GM21381 (cell line): ENCODE measurements around the gene TCAF1.

ENCODE experiments used
- ATAC-seq: cut with Tn5 transposase; IDR thresholded peaks from one replicate; pipeline ENCODE4 v1.9.1; 2021; ENCODE audit warnings: mild to moderate bottlenecking, moderate library complexity; ENCODE audit not compliant: unreplicated experiment

TCAF1 gene, protein sequence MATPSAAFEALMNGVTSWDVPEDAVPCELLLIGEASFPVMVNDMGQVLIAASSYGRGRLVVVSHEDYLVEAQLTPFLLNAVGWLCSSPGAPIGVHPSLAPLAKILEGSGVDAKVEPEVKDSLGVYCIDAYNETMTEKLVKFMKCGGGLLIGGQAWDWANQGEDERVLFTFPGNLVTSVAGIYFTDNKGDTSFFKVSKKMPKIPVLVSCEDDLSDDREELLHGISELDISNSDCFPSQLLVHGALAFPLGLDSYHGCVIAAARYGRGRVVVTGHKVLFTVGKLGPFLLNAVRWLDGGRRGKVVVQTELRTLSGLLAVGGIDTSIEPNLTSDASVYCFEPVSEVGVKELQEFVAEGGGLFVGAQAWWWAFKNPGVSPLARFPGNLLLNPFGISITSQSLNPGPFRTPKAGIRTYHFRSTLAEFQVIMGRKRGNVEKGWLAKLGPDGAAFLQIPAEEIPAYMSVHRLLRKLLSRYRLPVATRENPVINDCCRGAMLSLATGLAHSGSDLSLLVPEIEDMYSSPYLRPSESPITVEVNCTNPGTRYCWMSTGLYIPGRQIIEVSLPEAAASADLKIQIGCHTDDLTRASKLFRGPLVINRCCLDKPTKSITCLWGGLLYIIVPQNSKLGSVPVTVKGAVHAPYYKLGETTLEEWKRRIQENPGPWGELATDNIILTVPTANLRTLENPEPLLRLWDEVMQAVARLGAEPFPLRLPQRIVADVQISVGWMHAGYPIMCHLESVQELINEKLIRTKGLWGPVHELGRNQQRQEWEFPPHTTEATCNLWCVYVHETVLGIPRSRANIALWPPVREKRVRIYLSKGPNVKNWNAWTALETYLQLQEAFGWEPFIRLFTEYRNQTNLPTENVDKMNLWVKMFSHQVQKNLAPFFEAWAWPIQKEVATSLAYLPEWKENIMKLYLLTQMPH

GRCh38 chr7:143901668-143902331 is at the start of gene TCAF1:
Gene TCAF1 (minus strand): TSS chr7:143902176. CDS start chr7:143876608, 25,568 bp downstream.
- ATAC-seq, result peak; percentile 93

DNA sequence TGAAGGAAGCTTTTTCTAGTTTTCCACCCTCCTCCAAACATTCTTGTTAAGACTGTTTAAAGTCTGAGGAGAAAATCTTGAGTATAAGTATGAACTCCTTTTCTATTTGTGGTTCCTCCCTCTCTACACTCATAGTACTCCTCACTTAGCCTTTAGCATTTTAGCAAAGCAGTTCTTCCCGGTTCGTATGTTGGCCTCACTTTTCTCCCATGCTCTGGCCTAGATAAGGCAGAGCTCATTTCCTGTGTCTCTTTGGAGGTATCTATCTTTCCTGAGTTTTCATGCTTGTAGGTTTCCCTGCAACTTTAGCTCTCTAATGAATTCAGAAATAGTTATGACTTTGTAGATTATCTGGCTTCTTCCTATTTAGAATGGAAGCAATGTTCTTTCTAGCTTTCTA is 46.8 kb upstream of the TCAF1 start:
- ATAC-seq, result no peak

GRCh38 chr7:143947111-143947510 is 45.1 kb upstream of the TCAF1 start:
- no peak for ATAC-seq

DNA sequence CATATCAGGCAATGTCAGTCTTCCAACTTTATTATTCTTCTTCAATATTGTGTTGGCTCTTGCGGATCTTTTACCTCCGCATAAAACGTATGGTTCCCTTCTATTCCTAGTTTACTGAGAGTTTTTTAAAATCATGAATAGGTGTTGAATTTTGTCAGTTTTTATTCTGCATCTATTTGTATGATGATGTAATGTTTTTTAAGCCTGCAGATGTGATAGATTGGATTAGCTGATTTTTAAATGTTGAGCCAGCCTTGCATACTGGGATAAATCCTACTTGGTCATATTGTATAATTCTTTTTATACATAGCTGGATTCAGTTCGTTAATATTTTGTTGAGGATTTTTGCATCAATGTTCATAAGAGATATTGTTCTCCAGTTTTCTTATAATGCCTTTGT is 43.4 kb upstream of the TCAF1 start:
- no peak for ATAC-seq

DNA sequence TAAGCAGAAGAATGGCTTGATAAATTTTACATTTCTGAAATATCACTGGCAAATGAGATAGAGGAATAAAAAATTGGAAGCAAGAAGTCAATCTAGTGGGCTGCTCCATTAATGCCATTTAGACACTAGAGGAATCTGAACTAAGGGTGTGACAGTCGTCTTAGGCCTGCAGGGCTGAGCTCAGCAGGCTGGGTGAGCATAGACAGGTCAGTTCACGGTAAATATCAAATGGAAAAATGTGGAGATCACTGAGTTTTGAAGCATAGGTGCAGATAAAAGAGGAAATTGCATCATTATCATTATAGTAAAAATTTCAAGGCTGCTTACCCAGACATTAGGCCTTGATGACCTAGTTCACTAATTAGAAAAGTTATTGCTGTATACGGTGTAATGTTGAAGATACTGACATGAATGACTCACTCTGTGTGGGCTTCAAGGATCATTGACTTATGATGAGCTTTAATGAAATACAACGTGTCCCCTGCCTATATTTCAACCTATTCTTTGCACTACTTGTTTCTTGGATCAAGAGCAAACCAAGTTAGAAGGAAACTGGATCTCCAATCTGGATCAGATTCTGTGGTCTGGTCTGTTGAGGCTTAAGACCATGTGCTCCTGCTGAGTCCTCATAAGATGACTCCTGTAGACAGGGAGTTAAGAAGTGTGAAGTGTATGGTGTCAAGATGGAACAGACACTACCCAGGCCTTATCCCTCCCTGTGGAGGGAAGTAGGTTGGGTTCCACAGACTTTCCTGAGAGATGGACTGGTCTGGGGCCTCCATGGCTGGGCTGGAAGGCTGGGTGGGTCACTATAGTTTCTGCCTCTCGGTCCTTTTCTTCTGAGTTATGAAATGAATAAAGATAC is 36.6 kb upstream of the TCAF1 start:
- ATAC-seq, result no peak

DNA sequence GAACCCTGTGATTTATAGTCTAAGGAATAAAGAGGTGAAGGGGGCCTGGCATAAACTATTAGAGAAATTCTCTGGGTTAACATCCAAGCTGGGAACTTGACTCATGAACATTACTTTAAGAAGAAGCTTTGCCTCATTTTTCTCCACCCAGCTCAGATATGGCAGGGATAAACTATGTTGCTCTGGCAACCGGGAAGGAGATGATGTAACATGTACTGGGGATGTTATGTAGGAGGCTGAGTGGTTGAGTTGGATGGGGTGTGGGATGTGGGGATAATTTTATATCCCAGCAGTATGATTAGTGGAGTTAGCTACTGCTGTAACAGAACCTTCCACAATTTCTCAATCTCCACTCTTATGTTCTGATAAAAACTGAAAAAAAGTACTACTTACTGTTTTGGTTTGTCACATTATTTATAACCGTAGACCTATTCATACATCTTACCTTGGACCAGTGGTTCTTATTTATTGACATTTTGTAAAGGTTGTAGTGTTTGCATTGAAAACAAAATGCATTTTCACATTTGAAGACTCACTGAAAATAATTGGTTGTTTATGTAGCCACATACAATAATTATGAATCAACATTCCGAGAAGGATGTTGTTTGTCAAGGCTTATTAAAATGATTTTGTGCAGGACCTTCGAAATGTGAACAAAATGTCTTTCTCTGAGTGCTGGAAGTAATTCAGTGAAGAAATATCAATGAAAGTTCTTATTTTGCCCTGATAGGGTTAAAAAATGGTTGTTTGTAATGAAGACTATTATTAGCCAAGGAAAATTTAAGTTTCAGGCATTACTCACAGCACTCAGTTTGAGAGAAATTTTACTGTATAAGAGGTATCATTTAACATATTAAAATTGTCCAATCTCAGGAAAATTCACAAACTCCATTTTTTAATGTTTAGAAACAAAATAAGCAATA is 34.4 kb upstream of the TCAF1 start:
- ATAC-seq, result no peak

- no peak for ATAC-seq
These were observed 32.8 kb upstream of the TCAF1 start, which contains the start of gene OR2F2 for GRCh38 chr7:143934526-143935325. Gene OR2F2 (plus strand): TSS chr7:143935233. CDS start chr7:143935233, 0 bp downstream.

DNA sequence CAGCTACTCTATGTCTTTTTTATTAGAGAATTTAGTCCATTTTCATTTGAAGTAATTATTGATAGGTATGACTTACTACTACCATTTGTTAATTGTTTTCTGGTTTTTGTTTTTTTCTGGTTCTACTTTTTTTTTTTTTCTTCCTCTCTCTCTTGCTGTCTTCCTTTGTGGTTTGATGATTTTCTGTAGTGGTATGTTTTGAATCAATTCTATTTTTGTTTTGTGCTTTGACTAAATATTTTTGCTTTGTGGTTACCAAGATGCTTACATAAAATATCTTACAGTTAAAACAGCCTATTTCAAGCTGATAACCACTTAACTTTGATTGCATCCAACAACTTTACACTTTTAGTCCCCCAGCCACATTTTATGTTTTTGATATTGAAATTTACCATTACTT is 29.8 kb upstream of the TCAF1 start:
- no peak for ATAC-seq

- ATAC-seq, result no peak
These were observed 27.4 kb upstream of the TCAF1 start for GRCh38 chr7:143929224-143929920.

GRCh38 chr7:143924851-143925250 is 22.9 kb upstream of the TCAF1 start:
- no peak for ATAC-seq

DNA sequence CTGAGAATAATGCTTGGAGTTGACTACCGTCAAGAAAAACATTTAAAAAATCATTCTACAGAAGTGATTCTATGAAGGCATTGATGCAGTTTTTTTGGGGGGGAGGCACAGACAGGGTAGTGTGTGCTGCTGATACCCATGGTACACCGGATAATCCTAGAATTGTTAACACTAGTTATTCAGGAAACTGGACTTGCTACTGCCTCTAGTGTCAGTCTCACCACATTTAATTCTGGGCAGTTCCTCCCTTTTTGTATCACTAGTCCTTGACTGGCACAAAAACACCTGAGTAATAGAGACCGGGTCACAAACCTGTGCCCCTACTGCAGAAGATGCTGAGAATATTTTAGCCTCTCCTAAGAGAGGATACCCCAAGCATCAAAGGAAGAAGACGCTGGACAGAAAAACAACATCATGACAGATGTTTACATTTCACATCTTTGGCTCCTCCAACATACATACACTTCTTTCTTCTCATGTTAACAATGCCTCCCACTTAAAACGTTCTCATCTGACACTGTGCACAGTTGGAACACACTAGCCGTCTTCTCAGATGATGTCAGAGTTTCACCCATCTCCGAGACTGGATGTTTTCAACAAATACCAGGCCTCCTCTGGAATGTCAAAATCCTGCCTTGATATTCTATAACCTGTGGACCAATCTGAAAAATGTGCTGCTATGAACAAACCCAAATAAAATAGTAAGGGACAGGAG is 13.1 kb upstream of the TCAF1 start:
- ATAC-seq, result no peak

DNA sequence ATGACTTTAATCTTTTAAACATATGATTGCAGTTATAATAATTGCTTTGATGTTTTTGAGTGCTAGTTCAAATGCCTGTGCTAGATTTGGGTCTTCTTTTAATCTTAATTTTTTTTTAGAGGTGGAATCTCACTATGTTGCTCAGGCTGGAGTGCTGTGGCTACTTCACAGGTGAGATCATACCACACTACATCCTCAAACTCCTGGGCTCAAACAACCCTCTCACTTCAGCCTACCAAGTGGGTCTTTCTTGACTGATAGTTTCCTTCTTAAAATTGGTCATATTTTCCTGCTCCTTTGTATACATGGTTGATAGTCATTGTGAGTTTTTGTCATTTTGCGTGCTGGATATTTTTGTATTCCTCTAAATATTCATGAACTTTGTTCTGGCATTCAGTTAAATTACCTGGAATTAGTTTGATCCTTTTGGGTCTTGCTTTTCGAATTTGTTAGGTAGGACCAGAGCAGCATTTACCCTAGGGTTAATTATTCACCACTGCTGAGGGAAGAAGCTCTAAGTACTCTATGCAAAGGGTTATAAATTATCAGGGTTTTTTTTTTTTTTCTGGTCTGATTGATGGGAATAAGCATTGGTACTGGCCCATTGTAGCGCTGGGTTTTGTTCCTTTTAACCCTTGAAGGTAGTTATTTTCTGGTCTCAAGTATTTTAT is 12.1 kb upstream of the TCAF1 start:
- no peak for ATAC-seq

DNA sequence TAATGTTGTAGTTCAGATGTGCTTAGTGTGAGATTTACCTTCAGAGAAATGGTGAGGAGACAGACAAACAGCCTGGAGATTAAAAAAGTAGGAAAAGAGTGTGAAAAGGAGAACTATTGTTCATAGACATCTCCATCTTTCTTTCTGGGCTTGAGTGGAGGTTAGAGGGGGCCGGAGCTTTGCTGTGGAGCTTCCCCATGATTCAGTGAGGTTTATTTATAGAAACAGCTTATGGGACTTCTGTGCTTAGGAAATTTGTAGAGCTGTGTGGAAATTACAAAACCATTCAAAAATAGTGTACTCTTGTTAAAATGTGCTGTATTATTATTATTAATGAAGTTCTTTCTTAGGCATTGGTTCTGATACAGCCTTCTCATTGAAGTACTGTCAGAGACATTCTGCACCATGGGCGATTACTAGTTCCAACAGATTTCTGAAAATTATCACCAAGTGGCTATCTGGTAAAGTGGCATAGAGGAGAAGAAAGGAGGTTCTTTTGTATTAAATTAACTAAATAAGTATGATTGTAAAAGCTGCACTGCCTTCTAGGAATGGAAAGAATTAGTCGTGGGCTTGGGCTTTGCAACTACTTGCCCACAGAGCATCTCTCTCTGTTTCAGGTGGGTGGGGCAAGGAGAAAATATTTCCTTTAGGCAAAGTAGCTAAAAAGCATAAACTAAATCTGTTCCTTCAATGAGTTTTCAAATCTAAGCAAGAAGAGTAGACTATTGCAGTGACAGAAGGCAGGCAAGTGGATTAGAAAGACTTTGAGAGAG is 8.7 kb upstream of the TCAF1 start:
- ATAC-seq, result no peak

GRCh38 chr7:143909863-143910262 is 7.9 kb upstream of the TCAF1 start:
- ATAC-seq, result no peak

DNA sequence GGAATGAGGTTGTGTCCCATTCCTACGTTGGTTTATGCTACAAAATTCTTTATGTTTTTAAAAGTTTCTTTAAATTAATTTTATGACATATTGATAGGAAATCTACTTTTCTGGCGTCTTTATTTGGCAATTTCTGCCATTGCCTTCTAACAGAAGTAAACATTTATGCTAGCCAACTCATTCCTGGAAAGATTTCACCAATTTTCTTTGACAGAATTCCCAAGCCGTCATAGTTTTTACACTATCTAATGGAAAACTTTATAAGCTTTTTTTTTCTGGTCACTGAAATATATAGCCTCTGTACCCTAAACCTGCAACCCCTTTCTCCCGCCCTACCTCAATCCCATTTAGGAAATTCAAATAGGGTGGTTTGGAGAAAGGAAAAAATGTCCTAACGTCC is 6.1 kb upstream of the TCAF1 start:
- no peak for ATAC-seq

GRCh38 chr7:143906895-143907294 is 4.9 kb upstream of the TCAF1 start:
- no peak for ATAC-seq
